Smooth muscle cell of the umbilical artery (primary cell): ENCODE data around the gene RXFP2. TPM values are rescaled to one million over a fixed set of nuclear protein-coding genes. Genes with fewer than 3 reads are reported as not detected.

Experiments
- total RNA-seq: library from RNA; depleted of rRNA; stranded (reverse); fragments of >200 nt; gene quantifications from 2 replicates; pipeline ENCODE4 v1.2.3, GENCODE V29; 2014

The RXFP2 gene, protein sequence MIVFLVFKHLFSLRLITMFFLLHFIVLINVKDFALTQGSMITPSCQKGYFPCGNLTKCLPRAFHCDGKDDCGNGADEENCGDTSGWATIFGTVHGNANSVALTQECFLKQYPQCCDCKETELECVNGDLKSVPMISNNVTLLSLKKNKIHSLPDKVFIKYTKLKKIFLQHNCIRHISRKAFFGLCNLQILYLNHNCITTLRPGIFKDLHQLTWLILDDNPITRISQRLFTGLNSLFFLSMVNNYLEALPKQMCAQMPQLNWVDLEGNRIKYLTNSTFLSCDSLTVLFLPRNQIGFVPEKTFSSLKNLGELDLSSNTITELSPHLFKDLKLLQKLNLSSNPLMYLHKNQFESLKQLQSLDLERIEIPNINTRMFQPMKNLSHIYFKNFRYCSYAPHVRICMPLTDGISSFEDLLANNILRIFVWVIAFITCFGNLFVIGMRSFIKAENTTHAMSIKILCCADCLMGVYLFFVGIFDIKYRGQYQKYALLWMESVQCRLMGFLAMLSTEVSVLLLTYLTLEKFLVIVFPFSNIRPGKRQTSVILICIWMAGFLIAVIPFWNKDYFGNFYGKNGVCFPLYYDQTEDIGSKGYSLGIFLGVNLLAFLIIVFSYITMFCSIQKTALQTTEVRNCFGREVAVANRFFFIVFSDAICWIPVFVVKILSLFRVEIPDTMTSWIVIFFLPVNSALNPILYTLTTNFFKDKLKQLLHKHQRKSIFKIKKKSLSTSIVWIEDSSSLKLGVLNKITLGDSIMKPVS
- not detected in 2 replicates for total RNA-seq

DNA sequence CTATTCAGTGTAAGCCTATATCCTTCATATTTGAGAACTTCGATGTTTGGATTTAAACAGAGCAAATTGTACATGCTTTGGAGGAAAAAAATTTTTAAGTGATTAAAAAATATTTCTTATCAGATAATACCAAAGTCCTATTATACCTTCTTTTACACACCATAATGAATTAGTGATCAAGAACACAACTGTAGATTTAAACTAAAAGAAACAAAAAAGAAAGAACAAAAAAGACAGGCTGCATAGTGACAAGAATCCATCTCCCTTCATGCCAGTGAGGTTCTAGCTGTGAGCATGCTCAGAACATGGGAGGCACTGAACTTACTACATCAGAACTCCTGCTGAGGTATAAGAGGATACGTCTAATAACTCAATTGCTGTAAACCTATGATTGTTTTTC is at the start of gene RXFP2:
Gene RXFP2 (plus strand): TSS at position 301 of the 400 bp plus-strand sequence. CDS start 87 bp downstream, at position 388.

